GM12892 (cell line): ENCODE data around the gene BATF3.

ENCODE experiments used
- POLR2A ChIP-seq: IDR thresholded peaks from 2 replicates; pipeline ENCODE4 v1.6.1; 2011; ENCODE audit warnings: low read depth, low read length, control low read depth
- POLR2AphosphoS5 ChIP-seq: IDR thresholded peaks from 2 replicates; pipeline ENCODE4 v1.6.1; 2011; ENCODE audit warnings: low read depth, low read length, control low read depth

DNA sequence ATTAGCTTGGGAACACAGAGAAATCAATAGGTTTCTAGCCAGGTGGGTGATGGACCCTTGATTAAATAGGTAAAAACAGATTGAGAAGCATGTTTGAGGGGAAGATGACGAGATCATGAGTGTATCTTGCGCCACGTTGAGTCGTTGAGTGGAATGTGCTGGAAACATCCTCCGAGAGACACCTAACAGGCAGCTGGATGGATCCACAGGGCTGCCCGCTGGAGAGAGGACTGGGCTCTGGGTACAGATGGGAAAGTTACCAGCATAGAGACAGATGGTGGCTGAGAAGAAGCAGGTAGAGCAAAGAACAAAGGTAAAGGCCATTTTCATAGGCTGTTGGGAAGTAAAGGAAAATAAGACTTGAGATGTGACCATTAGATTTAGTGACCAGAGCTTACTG lies 15.6 kb downstream of the BATF3 start:
- TF ChIP-seq POLR2A (no peak), POLR2AphosphoS5 (no peak)
